ENCODE results near the gene CRYBG3.
"Not testable (repeated sequence)": the region's sequence is repeated elsewhere in the genome, so short reads cannot be mapped to it uniquely, and the experiment has no call there.

Gene CRYBG3

GRCh38 chr3:97821774-97822358 lies at the start of gene CRYBG3:
CRYBG3 (plus strand) TSS chr3:97822011; CDS start chr3:97822207, 196 bp downstream.
- DNase-seq: peak; percentile 88

GRCh38 chr3:97772926-97773325 lies 48.9 kb upstream of the CRYBG3 start:
- DNase-seq: no peak

- DNase-seq: no peak
Measured at GRCh38 chr3:97778152-97778551, 43.7 kb upstream of the CRYBG3 start.

GRCh38 chr3:97793420-97794019 lies 28.3 kb upstream of the CRYBG3 start:
- DNase-seq: peak; percentile 57

- DNase-seq: no peak
Measured at GRCh38 chr3:97795951-97796350, 25.9 kb upstream of the CRYBG3 start.

- no peak for DNase-seq
Measured at GRCh38 chr3:97804471-97804870, 17.3 kb upstream of the CRYBG3 start.

GRCh38 chr3:97810779-97811390 lies 10.9 kb upstream of the CRYBG3 start:
- DNase-seq: no peak

GRCh38 chr3:97815149-97815917 lies 6.5 kb upstream of the CRYBG3 start:
- no peak for DNase-seq

- DNase-seq: no peak
Measured at GRCh38 chr3:97816811-97817210, 5.0 kb upstream of the CRYBG3 start.

- no peak for DNase-seq
Measured at GRCh38 chr3:97817965-97818364, 3.8 kb upstream of the CRYBG3 start.

GRCh38 chr3:97820780-97821179 lies 1.0 kb upstream of the CRYBG3 start:
- DNase-seq: no peak

GRCh38 chr3:97821287-97821773 lies 481 bp upstream of the CRYBG3 start:
- DNase-seq: no peak

- peak; percentile 40 for DNase-seq
Measured at GRCh38 chr3:97822359-97822775, 556 bp downstream of the CRYBG3 start.

GRCh38 chr3:97823046-97824004 lies 1.5 kb downstream of the CRYBG3 start:
- DNase-seq: peak; percentile 8

GRCh38 chr3:97825101-97825500 lies 3.3 kb downstream of the CRYBG3 start:
- DNase-seq: no peak

GRCh38 chr3:97827741-97828471 lies 6.1 kb downstream of the CRYBG3 start:
- no peak for DNase-seq

- DNase-seq: no peak
Measured at GRCh38 chr3:97829198-97829597, 7.4 kb downstream of the CRYBG3 start.

- no peak for DNase-seq
Measured at GRCh38 chr3:97830638-97831037, 8.8 kb downstream of the CRYBG3 start.

GRCh38 chr3:97831140-97831539 lies 9.3 kb downstream of the CRYBG3 start:
- no peak for DNase-seq

GRCh38 chr3:97833184-97833583 lies 11.4 kb downstream of the CRYBG3 start:
- not testable (repeated sequence) for DNase-seq

GRCh38 chr3:97835761-97836160 lies 13.9 kb downstream of the CRYBG3 start:
- DNase-seq: no peak

- DNase-seq: no peak
Measured at GRCh38 chr3:97838393-97838792, 16.6 kb downstream of the CRYBG3 start.

Measured in inflammatory macrophage treated with lipopolysaccharide for 4 hours (primary cell).